AG20443 (cell line): ENCODE measurements around the gene KCTD16.

ENCODE experiments used
- DNase-seq: peaks from one replicate; pipeline ENCODE4 v3.0.0; 2012; ENCODE audit warnings: low spot score, mixed read lengths

KCTD16 gene

DNA sequence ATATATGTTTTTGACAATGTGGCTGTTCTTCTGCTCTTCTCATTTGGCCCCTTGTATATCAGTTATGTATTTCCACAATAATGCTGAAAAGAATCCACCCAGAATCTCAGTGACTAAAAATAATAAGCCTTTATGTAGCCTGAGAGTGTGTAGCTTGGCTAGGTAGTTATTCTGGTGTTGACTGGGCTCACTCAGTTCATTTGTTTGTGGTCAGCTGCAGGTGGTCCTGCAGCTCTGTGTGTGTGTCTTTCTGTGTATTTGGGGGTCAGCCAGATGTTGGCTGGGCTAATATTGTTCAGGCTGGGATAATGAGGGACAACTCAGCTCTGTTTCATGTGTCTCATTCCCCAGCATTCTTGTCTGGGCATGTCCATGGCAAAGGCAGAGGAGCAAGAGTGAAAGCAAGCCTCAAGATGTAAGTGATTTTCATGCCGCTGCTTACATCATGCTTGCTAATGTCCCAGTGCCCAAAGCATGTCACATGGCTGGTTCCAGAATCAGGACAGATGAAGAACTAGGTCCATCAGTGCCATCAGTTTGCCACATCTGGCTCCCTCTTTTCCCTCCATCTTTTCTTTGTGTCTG lies 162.8 kb downstream of the KCTD16 start:
- peak; percentile 13 for DNase-seq

GRCh38 chr5:144335561-144335960 lies 164.9 kb downstream of the KCTD16 start:
- no peak for DNase-seq

DNA sequence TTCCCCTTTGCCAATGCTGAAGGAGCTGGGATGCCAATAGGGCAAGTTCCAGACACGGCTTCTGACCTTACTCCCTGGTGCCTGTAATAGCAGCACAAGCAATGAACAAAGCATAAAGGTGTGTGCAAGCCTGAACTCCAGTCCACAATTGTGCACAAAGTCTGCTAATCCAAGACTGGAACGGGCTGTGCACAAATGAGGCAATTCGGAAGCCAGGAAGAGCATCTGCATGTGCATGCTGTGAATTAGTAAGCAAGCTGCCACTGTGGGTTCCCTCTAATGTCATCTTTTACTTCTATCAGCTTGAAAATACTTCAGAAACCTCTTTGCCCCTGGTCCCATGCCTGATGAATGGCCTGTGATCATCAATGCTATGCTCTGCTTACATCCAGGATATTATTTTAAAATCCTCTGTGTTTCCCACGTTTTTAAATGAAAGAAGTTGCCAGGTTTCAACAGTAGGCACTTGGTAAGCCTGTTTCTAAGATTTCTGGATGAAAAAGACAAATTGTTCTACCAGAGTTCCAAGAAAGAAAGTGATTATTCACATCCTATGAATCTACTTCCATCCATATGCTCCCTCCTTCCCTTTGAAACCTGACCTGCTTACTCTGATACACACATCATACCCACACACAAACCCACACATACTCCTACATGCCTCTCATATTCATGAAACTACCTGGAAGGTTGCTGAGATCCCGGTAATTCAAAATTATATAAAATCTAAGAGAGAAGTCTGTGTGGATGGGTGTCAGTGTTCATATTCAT lies 165.7 kb downstream of the KCTD16 start:
- DNase-seq, result no peak

DNA sequence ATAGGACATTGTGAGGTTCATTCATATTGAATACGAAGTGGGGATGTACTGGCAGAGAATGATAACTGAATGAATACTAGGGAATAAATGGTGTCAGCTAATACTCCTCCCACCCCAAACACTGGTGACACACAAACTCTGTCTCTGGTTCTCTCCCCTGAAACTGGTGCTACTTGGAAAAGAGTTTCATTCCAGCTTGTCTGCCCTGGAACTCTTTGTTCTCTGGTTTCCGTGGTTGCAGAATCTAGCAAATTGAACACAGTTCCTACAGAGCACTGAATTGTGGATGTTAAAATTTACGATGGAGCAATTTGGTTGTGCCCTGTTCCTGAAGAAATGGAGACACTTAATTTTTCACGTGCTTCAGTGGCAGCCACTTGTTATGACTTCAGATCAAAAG lies 181.7 kb downstream of the KCTD16 start:
- DNase-seq, result no peak

DNA sequence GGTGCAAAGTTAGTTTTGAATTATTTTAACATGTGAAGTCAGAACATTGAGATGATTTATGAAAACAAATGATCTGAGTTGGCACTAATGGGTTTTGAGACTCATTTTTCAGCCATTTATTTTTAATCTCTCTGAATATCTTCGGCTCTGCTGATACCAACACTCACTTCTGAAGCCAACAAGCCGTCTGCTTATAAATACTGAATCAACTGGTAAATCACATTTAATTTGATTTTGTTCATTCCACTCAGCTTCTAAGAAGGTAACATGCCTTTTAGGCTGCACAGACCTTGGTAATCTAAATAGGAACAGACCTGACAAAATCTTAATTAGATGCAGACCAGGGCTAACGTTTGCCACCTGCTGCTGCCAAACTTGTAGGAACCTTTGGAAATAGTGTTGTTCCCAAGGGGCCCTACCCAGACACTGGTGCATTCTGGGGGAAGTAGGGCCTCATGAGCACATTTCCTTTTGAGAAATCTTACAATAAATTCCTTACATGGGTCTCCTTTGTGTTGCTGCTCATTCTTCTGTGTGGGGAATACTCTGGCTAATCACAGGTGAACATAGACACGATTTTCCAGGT lies 182.2 kb downstream of the KCTD16 start:
- no peak for DNase-seq

GRCh38 chr5:144356489-144356888 lies 185.8 kb downstream of the KCTD16 start:
- DNase-seq, result no peak

DNA sequence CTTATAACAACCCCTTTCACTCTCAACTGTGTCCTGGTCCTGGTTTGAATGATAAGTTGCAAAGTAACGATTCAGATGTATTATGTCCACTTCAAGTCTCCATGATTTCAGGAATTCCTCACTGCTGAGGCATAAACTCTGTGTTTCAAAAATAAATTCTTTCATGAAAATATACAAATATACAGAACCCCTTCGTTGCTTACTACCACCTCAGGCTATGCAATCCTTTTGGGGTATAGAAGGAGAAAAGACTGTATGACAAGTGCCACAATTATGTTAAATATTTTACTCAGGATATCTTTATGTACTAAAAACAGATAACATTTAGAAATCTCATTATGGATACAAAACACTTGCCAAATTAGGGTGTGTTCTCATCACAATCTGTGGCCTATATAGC lies 190.7 kb downstream of the KCTD16 start:
- no peak for DNase-seq

DNA sequence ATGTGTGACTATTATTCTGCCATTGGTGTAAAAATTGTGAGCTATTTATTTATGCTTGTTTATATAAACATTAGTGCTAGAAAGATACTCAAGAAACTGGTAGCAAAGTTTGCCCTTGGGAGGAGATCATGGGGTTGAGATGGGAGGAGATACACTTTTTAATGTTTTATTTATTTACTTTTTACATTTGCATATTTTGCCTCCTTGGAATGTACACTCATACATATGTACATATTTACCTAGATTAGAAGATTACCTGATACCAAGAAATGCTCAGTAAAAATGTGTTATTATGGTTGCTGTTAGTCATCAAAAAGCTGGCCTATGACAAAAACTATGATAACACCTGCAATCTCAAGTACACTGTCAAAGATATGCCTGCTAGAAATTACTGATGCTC lies 195.2 kb downstream of the KCTD16 start:
- DNase-seq, result no peak

DNA sequence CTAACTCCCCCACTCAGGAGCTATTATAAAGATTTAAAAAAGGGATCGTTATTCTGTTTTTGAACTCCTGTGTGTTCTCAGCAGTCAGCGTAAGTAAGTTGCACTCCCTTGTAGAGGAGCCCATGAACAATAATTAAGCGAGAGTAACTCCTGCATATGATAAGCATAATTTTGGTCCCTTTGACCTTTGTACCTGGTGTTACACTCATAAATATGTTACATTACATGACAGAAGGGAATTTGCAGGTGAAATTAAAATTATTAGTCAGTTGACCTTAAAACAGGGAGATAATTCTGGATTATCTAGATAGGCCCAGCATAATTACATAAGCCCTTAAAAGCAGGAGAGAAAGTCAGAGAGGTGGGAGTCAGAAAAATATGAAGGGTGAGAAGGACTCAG lies 197.3 kb downstream of the KCTD16 start:
- DNase-seq, result no peak

DNA sequence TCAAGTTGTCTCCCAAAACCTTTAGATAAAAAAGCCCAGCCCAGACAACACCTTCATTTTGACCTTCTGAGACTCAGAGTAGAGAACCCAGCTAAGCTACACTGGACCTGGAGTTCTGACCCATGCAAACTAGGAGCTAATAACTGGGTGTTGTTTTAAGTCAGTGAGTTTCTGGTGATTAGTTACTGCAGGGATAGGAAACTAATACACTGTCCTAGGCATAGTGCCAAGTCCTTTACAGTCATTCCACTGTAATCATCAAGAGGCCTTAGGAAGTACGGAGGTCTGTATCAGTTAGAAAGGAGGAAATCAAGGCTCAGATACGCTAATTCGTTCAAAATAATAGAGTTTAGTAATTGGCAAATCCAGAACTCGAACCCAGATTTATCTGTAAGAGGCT lies 197.9 kb downstream of the KCTD16 start:
- no peak for DNase-seq

- DNase-seq, result no peak
Measured at GRCh38 chr5:144369006-144369405, 198.3 kb downstream of the KCTD16 start.

GRCh38 chr5:144370273-144370672 lies 199.6 kb downstream of the KCTD16 start:
- no peak for DNase-seq

DNA sequence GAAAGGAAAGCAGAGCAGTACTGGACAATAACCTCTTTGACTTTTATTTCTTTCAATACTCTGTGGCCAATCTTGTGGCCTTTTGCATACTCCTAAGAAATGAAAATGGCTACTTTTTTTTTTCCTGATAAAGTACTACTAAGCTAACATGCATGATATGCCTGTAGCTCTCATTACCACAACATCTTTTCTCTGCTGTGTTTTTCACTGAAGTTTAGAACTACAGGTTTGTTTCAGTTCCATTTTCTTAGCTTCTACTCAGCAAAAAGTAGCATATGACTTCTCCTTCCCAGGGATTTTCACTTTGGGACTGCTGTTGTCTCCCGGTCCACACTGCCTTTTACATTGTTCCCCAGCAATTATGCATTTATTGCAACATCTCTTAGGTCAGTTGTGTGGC lies 204.0 kb downstream of the KCTD16 start:
- no peak for DNase-seq

- DNase-seq, result no peak
Measured at GRCh38 chr5:144377207-144377606, 206.5 kb downstream of the KCTD16 start.

- DNase-seq, result no peak
Measured at GRCh38 chr5:144378681-144379080, 208.0 kb downstream of the KCTD16 start.

DNA sequence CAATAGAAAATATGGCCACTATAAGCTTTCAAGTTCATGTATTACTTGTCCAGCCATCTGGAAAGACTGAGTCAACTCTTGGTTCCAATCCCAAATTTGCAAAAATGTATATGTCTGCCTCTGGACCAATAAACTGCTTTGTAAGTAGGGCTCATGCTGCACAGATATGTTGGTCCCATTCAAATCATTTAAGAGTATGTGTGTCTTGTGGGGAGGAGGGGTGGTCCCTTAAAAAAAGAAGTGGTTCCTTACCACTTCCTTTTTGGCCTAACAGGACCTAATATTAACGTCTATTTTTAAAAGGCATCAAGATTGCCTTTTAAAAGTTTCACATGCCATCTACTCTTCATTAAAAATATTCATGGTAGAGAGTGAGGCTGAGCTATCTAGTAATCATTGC lies 214.9 kb downstream of the KCTD16 start:
- no peak for DNase-seq

- no peak for DNase-seq
Measured at GRCh38 chr5:144386315-144386714, 215.6 kb downstream of the KCTD16 start.

- no peak for DNase-seq
Measured at GRCh38 chr5:144390133-144390532, 219.5 kb downstream of the KCTD16 start.

GRCh38 chr5:144391044-144391443 lies 220.4 kb downstream of the KCTD16 start:
- DNase-seq, result no peak

GRCh38 chr5:144393641-144394435 lies 223.2 kb downstream of the KCTD16 start:
- no peak for DNase-seq

DNA sequence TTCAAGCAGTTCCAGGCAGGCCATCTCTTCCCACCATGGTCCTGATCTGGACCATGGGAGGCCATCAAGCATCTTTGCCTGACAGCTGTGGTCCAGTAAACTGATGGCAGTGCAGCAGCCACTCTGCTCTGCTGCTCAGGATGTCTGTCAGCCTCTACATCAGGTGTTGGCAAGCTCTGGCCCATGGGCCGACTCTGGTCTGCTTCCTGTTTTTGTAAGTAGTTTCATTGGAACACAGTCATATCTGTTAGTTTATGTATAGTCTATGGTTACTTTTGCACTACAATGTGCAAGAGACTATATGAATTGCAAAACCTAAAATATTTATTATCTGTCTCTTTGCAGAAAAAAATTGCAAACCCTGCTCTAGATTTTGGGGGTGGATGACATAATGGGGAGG lies 225.0 kb downstream of the KCTD16 start:
- DNase-seq, result no peak

GRCh38 chr5:144403058-144403457 lies 232.4 kb downstream of the KCTD16 start:
- no peak for DNase-seq
